A549 (cell line): ENCODE measurements around the gene SLC20A1. TPM values are rescaled to one million over a fixed set of nuclear protein-coding genes. Genes with fewer than 3 reads are reported as not detected.

Source experiments
- ATAC-seq, 2 experiments: fragments of 200-7000 bp in 1 of 2; fragments of >200 bp in 1 of 2; cut with Nextera tagmentation in 1 of 2; cut with Tn5 transposase in 1 of 2; 3 replicates each; pipeline versions ENCODE4 v1.8.0 to v1.9.1; 2018 to 2020; ENCODE audit warnings: mild to moderate bottlenecking in 1 of 2, moderate library complexity in 1 of 2
- CTCF ChIA-PET: fragments of 300-600 bp; sonication (Branson Sonifier 250); formaldehyde crosslinking; extraction: SDS; loops from one replicate; lab custom pipeline; 2021; ENCODE audit warnings: antibody characterized with exemption, inconsistent platforms; lab: Yijun Ruan, JAX
- POLR2A ChIA-PET: fragments of 350-600 bp; formaldehyde crosslinking; extraction: SDS; loops from one replicate; lab custom pipeline; 2021; ENCODE audit warnings: antibody characterized with exemption, inconsistent platforms; lab: Yijun Ruan, JAX
- DNase-seq, 2 experiments: peaks; one replicate each; pipeline versions ENCODE4 v3.0.0 to v3.0.0-alpha.2; 2011 to 2016; ENCODE audit warnings: low read depth in 1 of 2, low spot score in 1 of 2
- FAIRE-seq: peaks from 2 replicates; lab custom pipeline; 2011; peaks lifted over from hg19 to GRCh38; lab: Jason Lieb, UNC
- H3K27ac ChIP-seq, 2 experiments: fragments of >200 bp; sonication (Bioruptor Twin); formaldehyde crosslinking; 3 replicates each; pipeline ENCODE4 v1.5.1; 2016 to 2017
- H3K4me1 ChIP-seq: fragments of >200 bp; sonication (Bioruptor Twin); formaldehyde crosslinking; 3 replicates; pipeline ENCODE4 v1.6.1; 2016
- H3K4me2 ChIP-seq: fragments of >200 bp; sonication (Bioruptor Twin); formaldehyde crosslinking; 3 replicates; pipeline ENCODE4 v1.6.1; 2016
- H3K4me3 ChIP-seq: fragments of >200 bp; sonication (Bioruptor Twin); formaldehyde crosslinking; 3 replicates; pipeline ENCODE4 v1.5.1; 2016
- H3K9me3 ChIP-seq: fragments of >200 bp; sonication (Bioruptor Twin); formaldehyde crosslinking; 3 replicates; pipeline ENCODE4 v1.6.1; 2016
- BHLHE40 ChIP-seq: IDR thresholded peaks from 2 replicates; pipeline ENCODE4 v1.6.1; 2012; ENCODE audit warnings: low read depth, low read length, inconsistent platforms
- CBX2 ChIP-seq: fragments of 200-600 bp; sonication (generic); IDR thresholded peaks from 2 replicates; pipeline ENCODE4 v1.6.1; 2016; ENCODE audit warnings: low read depth, mild to moderate bottlenecking, borderline replicate concordance
- CBX8 ChIP-seq: fragments of 200-600 bp; sonication (generic); IDR thresholded peaks from 2 replicates; pipeline ENCODE4 v1.6.1; 2016
- CEBPB ChIP-seq, 2 experiments: fragments of >200 bp in 1 of 2; sonication (Bioruptor Twin) in 1 of 2; formaldehyde crosslinking in 1 of 2; IDR thresholded peaks; 2 replicates each; pipeline ENCODE4 v1.6.1; 2012 to 2016
- CHD4 ChIP-seq: fragments of 200-600 bp; sonication (generic); IDR thresholded peaks from 2 replicates; pipeline ENCODE4 v1.6.1; 2016; ENCODE audit warnings: antibody characterized with exemption, mild to moderate bottlenecking, borderline replicate concordance
- EHF ChIP-seq: fragments of 250-450 bp; sonication (Bioruptor Pico); IDR thresholded peaks from 2 replicates; pipeline ENCODE4 v1.5.0; 2020; ENCODE audit warnings: mild to moderate bottlenecking
- FOXS1 ChIP-seq: fragments of 250-450 bp; sonication (Bioruptor Pico); IDR thresholded peaks from 2 replicates; pipeline ENCODE4 v1.5.0; 2020; ENCODE audit warnings: mild to moderate bottlenecking, moderate library complexity
- HDAC2 ChIP-seq: fragments of 200-600 bp; sonication (generic); IDR thresholded peaks from 2 replicates; pipeline ENCODE4 v1.6.1; 2016
- HEYL ChIP-seq: fragments of 250-450 bp; sonication (Bioruptor Pico); IDR thresholded peaks from 2 replicates; pipeline ENCODE4 v1.8.0; 2021; ENCODE audit warnings: mild to moderate bottlenecking, moderate library complexity
- HOXA7 ChIP-seq: fragments of 250-450 bp; sonication (Bioruptor Pico); IDR thresholded peaks from 2 replicates; pipeline ENCODE4 v1.5.0; 2020; ENCODE audit warnings: mild to moderate bottlenecking, moderate library complexity
- HOXB5 ChIP-seq: fragments of 250-450 bp; sonication (Bioruptor Pico); IDR thresholded peaks from 2 replicates; pipeline ENCODE4 v1.5.0; 2020; ENCODE audit warnings: mild to moderate bottlenecking, moderate library complexity
- JUN ChIP-seq, 2 experiments: fragments of >200 bp; sonication (Bioruptor Twin); formaldehyde crosslinking; IDR thresholded peaks; 2 replicates in 1 of 2; 3 replicates in 1 of 2; pipeline ENCODE4 v1.6.1; 2016 to 2017
- JUNB ChIP-seq: fragments of >200 bp; sonication (Bioruptor Twin); formaldehyde crosslinking; IDR thresholded peaks from 2 replicates; pipeline ENCODE4 v1.6.1; 2016
- MAFK ChIP-seq: fragments of 450-650 bp; IDR thresholded peaks from 2 replicates; pipeline ENCODE4 v1.6.1; 2014; ENCODE audit not compliant: partially characterized antibody
- MAZ ChIP-seq: fragments of 150-350 bp; IDR thresholded peaks from 2 replicates; pipeline ENCODE4 v1.6.1; 2014; ENCODE audit warnings: antibody characterized with exemption, low read depth, low read length, borderline replicate concordance
- NFE2L2 ChIP-seq: fragments of 150-350 bp; conservative IDR thresholded peaks from 2 replicates; pipeline ENCODE4 v1.6.1; 2014; ENCODE audit warnings: low read length
- NPAS2 ChIP-seq: fragments of 250-450 bp; sonication (Bioruptor Pico); IDR thresholded peaks from 2 replicates; pipeline ENCODE4 v1.8.0; 2022; ENCODE audit warnings: mild to moderate bottlenecking, moderate library complexity, borderline replicate concordance
- RARB ChIP-seq: fragments of 250-450 bp; sonication (Bioruptor Pico); IDR thresholded peaks from 2 replicates; pipeline ENCODE4 v1.8.0; 2021; ENCODE audit warnings: mild to moderate bottlenecking, moderate library complexity
- RFX5 ChIP-seq: fragments of 450-650 bp; IDR thresholded peaks from 2 replicates; pipeline ENCODE4 v1.7.1; 2014; ENCODE audit warnings: antibody characterized with exemption, mild to moderate bottlenecking, moderate library complexity
- RNF2 ChIP-seq: fragments of 200-600 bp; sonication (generic); IDR thresholded peaks from 2 replicates; pipeline ENCODE4 v1.6.1; 2016; ENCODE audit warnings: low read depth, mild to moderate bottlenecking, antibody characterized with exemption, moderate library complexity, borderline replicate concordance
- ZSCAN20 ChIP-seq: fragments of 250-450 bp; sonication (Bioruptor Pico); IDR thresholded peaks from 2 replicates; pipeline ENCODE4 v1.8.0; 2022; ENCODE audit warnings: mild to moderate bottlenecking, moderate library complexity
- WGBS: methylation state at CpG from one replicate; pipeline ENCODE4 v1.1.6; 2017; ENCODE audit errors: missing lambda C conversion rate; 5-methylcytosine and 5-hydroxymethylcytosine counted together
- polyA plus RNA-seq, 4 experiments: library from polyadenylated mRNA; depleted of rRNA in 3 of 4; stranded (reverse); fragments of >200 nt; fragmentation: RNase III in 1 of 4; extraction: RNeasy Plus Mini Kit Qiagen cat#74134 plus additional on column Dnase treatment in 1 of 4; gene quantifications; 2 replicates in 3 of 4; 3 replicates in 1 of 4; pipeline ENCODE4 v1.2.3, GENCODE V29; 2011 to 2017
- TF ChIP-seq, protein P1 (sequence below): fragments of 250-450 bp; sonication (Bioruptor Pico); IDR thresholded peaks from 2 replicates; pipeline ENCODE4 v1.5.0; 2021; ENCODE audit warnings: mild to moderate bottlenecking, moderate library complexity, borderline replicate concordance
- TF ChIP-seq, protein P2 (sequence below): fragments of 450-650 bp; IDR thresholded peaks from 2 replicates; pipeline ENCODE4 v1.6.1; 2014; ENCODE audit warnings: antibody characterized with exemption
- TF ChIP-seq, protein P3 (sequence below): IDR thresholded peaks from 2 replicates; pipeline ENCODE4 v1.6.1; 2012
- TF ChIP-seq, protein P4 (sequence below): fragments of >200 bp; sonication (Bioruptor Twin); formaldehyde crosslinking; IDR thresholded peaks from 3 replicates; pipeline ENCODE4 v1.6.1; 2016
- TF ChIP-seq, protein P5 (sequence below): IDR thresholded peaks from 2 replicates; pipeline ENCODE4 v1.6.1; 2012

The SLC20A1 gene
- polyA plus RNA-seq, 2 of the 4 experiments (the other 2 are of a cell fraction), result 83.6 to 86.8 TPM

DNA sequence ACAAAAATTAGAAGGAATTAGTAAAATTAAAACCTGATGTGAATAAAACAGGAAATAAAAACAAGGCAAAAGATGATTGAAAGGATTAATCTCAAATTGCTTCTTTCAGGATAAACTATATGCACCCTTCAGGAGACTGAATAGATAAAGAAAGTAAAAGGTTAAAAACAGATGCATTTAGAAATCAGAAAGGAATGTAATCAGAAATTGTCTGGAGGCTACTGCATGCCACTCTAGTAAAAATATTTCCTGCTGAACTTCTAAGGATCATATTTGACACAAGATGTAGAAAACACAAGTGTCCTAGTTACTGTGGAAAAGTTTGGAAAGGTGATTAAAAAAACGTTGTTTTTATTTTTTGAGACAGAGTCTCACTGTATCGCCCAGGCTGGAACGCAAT, 45.1 kb upstream of the SLC20A1 start (continued):
- TF ChIP-seq, protein P1, sequence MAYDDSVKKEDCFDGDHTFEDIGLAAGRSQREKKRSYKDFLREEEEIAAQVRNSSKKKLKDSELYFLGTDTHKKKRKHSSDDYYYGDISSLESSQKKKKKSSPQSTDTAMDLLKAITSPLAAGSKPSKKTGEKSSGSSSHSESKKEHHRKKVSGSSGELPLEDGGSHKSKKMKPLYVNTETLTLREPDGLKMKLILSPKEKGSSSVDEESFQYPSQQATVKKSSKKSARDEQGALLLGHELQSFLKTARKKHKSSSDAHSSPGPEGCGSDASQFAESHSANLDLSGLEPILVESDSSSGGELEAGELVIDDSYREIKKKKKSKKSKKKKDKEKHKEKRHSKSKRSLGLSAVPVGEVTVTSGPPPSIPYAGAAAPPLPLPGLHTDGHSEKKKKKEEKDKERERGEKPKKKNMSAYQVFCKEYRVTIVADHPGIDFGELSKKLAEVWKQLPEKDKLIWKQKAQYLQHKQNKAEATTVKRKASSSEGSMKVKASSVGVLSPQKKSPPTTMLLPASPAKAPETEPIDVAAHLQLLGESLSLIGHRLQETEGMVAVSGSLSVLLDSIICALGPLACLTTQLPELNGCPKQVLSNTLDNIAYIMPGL (CRISPR knock-in tag), result no peak
- TF ChIP-seq MAFK (no peak), CBX2 (no peak)

DNA sequence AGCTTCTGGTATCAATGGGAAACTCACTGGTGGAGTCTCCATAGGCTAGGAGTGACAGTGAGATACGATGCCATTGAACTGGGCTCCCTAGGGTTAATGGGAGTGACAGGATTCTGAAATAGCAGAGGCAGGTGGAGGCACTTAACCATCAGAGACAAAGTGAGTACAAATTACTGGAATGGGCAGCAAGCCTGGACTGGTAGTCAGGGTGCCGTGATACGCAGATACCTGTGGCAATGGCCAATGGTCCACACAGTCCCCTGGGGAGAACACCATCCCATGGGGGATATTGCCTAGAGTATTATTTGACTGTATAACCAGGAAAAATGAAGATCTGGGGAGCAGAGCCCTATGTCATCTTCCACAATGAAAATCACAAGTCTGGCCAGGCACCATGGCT, 44.0 kb upstream of the SLC20A1 start:
- Histone ChIP-seq H3K4me2 (no peak overlapping the region), H3K9me3 (no peaks in the 10 kb centered on the region), H3K27ac (no peak overlapping the region), H3K4me3 (no peak overlapping the region), H3K4me1 (peaks cover 12% of the 10 kb centered on the region)
- DNase-seq, result no peak
- ChIA-PET POLR2A (no interaction called here), CTCF (interaction anchor here (0.7 to 11.9 kb wide), 7 partner anchors 9 to 448 kb away, joined by 3 to 230 read pairs (median 17); partner anchors contain the start of genes CHCHD5 and NT5DC4)
- ATAC-seq, result no peak
- no peak for FAIRE-seq
- TF ChIP-seq HDAC2 (no peak), HOXB5 (CRISPR knock-in tag) (no peak), MAFK (no peak), HEYL (CRISPR knock-in tag) (no peak), CEBPB (IDR thresholded peaks at IDR 0.05) (no peak), RNF2 (no peak), BHLHE40 (no peak), JUNB (no peak), ZSCAN20 (no peak), HOXA7 (CRISPR knock-in tag) (no peak), JUN (IDR thresholded peaks at IDR 0.05) (no peak), NFE2L2 (no peak), NPAS2 (CRISPR knock-in tag) (no peak), EHF (no peak), MAZ (no peak), CBX8 (no peak), RFX5 (no peak)
- TF ChIP-seq, protein P2, sequence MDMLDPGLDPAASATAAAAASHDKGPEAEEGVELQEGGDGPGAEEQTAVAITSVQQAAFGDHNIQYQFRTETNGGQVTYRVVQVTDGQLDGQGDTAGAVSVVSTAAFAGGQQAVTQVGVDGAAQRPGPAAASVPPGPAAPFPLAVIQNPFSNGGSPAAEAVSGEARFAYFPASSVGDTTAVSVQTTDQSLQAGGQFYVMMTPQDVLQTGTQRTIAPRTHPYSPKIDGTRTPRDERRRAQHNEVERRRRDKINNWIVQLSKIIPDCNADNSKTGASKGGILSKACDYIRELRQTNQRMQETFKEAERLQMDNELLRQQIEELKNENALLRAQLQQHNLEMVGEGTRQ, result no peak
- TF ChIP-seq, protein P3, sequence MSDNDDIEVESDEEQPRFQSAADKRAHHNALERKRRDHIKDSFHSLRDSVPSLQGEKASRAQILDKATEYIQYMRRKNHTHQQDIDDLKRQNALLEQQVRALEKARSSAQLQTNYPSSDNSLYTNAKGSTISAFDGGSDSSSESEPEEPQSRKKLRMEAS, result no peak
- WGBS, result 82% methylated on average over 3 of the region's 3 CpGs

DNA sequence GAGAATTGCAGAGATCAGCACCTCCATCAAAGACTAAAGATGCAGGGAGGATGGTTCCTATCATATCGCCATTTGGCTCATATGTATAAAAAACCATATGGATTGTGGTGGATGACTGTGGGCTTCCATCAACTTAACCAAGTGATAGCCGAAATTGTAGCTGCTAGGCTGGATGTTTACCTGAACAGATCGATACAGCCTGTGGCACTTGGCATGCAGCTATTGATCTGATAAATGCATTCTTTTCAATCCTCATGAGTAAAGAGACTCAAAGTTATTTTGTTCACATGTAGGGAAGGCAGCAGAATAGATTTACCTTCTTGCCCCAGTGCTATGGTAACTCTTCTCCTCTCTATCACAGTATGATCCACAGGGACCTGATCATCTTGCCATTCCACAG, 42.8 kb upstream of the SLC20A1 start:
- FAIRE-seq (no peak), DNase-seq (no peak), ATAC-seq (no peak)
- ChIA-PET CTCF (interaction anchor here (0.6 to 11.9 kb wide), 4 partner anchors 9 to 123 kb away, joined by 3 to 230 read pairs (median 70); partner anchors contain the start of gene NT5DC4), POLR2A (interaction anchor here (0.6 kb wide), 1 partner anchor 504 kb away, joined by 3 read pairs; no protein-coding TSS in a partner anchor)
- no peak overlapping the region for H3K4me3 ChIP-seq
- no peak overlapping the region for H3K4me2 ChIP-seq
- no peak overlapping the region for H3K27ac ChIP-seq
- TF ChIP-seq RARB (CRISPR knock-in tag) (no peak), HOXB5 (CRISPR knock-in tag) (no peak), FOXS1 (CRISPR knock-in tag) (no peak), MAZ (no peak), CHD4 (no peak)
- TF ChIP-seq, protein P4, sequence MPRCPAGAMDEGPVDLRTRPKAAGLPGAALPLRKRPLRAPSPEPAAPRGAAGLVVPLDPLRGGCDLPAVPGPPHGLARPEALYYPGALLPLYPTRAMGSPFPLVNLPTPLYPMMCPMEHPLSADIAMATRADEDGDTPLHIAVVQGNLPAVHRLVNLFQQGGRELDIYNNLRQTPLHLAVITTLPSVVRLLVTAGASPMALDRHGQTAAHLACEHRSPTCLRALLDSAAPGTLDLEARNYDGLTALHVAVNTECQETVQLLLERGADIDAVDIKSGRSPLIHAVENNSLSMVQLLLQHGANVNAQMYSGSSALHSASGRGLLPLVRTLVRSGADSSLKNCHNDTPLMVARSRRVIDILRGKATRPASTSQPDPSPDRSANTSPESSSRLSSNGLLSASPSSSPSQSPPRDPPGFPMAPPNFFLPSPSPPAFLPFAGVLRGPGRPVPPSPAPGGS, result no peak
- TF ChIP-seq, protein P5, sequence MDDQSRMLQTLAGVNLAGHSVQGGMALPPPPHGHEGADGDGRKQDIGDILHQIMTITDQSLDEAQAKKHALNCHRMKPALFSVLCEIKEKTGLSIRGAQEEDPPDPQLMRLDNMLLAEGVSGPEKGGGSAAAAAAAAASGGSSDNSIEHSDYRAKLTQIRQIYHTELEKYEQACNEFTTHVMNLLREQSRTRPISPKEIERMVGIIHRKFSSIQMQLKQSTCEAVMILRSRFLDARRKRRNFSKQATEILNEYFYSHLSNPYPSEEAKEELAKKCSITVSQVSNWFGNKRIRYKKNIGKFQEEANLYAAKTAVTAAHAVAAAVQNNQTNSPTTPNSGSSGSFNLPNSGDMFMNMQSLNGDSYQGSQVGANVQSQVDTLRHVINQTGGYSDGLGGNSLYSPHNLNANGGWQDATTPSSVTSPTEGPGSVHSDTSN, result no peak
- 82% methylated on average over 3 of the region's 3 CpGs for WGBS
- H3K4me1 ChIP-seq, result peaks cover 12% of the 10 kb centered on the region
- H3K9me3 ChIP-seq, result no peaks in the 10 kb centered on the region
